Heart right ventricle (tissue), 16 donors: ENCODE results near the gene KCNV2. TPM values are rescaled to one million over a fixed set of nuclear protein-coding genes. Genes with fewer than 3 reads are reported as not detected.
"Not testable (repeated sequence)": the region's sequence is repeated elsewhere in the genome, so short reads cannot be mapped to it uniquely, and the experiment has no call there.

Experiments
- ATAC-seq, 8 donors: fragments of 200-7000 bp; cut with Tn5 transposase; one replicate each; pipeline ENCODE4 v1.9.1; 2020; ENCODE audit warnings: mild to moderate bottlenecking in 8 of 8, moderate library complexity in 8 of 8, moderate number of reproducible peaks in 1 of 8
- DNase-seq, 2 donors: peaks; one replicate each; pipeline ENCODE4 v3.0.0-alpha.2; 2020
- H3K27ac ChIP-seq, 10 donors: fragments of 200-600 bp; sonication (generic) in 2 of 10; one replicate each; pipeline versions ENCODE4 v1.5.0 to v1.8.0; 2020 to 2022; ENCODE audit warnings: mild to moderate bottlenecking in 3 of 10
- H3K27me3 ChIP-seq, 7 donors: fragments of 200-600 bp; one replicate each; pipeline ENCODE4 v1.8.0; 2021 to 2022; ENCODE audit warnings: mild to moderate bottlenecking in 2 of 7
- H3K36me3 ChIP-seq, 9 donors: fragments of 200-600 bp; sonication (generic) in 1 of 9; one replicate each; pipeline versions ENCODE4 v1.5.0 to v1.8.0; 2020 to 2022; ENCODE audit warnings: mild to moderate bottlenecking in 2 of 9
- H3K4me1 ChIP-seq, 9 donors: fragments of 200-600 bp; sonication (generic) in 1 of 9; one replicate each; pipeline versions ENCODE4 v1.5.0 to v1.8.0; 2020 to 2022; ENCODE audit warnings: mild to moderate bottlenecking in 4 of 9
- H3K4me3 ChIP-seq, 10 donors: fragments of 200-600 bp; sonication (generic) in 2 of 10; one replicate each; pipeline versions ENCODE4 v1.5.0 to v1.8.0; 2020 to 2022; ENCODE audit warnings: mild to moderate bottlenecking in 7 of 10, moderate library complexity in 2 of 10
- H3K9me3 ChIP-seq, 11 donors: fragments of 200-600 bp in 10 of 11; sonication (generic) in 2 of 11; one replicate each; pipeline versions ENCODE4 v1.5.0 to v1.8.0; 2013 to 2022; ENCODE audit warnings: mild to moderate bottlenecking in 2 of 11, control low read depth in 1 of 11, moderate library complexity in 1 of 11
- CTCF ChIP-seq, 9 donors: fragments of 200-600 bp; sonication (generic) in 2 of 9; IDR thresholded peaks; one replicate each; pipeline versions ENCODE4 v1.5.0 to v1.8.0; 2021 to 2022; ENCODE audit warnings: antibody characterized with exemption in 9 of 9, mild to moderate bottlenecking in 5 of 9, moderate library complexity in 1 of 9
- WGBS, 2 donors: extraction: QIAGEN DNeasy Blood & Tissue Kit; methylation state at CpG; one replicate each; pipeline ENCODE4 v1.1.7; 2013; ENCODE audit warnings: inconsistent platforms in 1 of 2; 5-methylcytosine and 5-hydroxymethylcytosine counted together
- intact Hi-C, 10 donors: fragments of 100-400 bp; cut with DNase I; formaldehyde crosslinking; loops; one replicate each; pipeline versions ENCODE4 v1.11.1 to v1.14.2; 2022
- polyA plus RNA-seq, 2 donors: library from polyadenylated mRNA; stranded (reverse); fragments of 200-250 nt; gene quantifications; one replicate each; pipeline ENCODE4 v1.2.3, GENCODE V29; 2013
- total RNA-seq, 10 donors: library from RNA; stranded (reverse); fragmentation: NEBNext Ultra II Directional in 3 of 10; extraction: Animal tissue kit (Norgen Biotek cat#: 25700) in 3 of 10; gene quantifications; one replicate each; pipeline versions ENCODE4 v1.2.1 to v1.2.4, GENCODE V29; 2021 to 2023
- donor health status: Arrhythmogenic right ventricular cardiomyopathy.
- donor health status: ischemic (EF 13 %, LVEDD 7.1; RV severe dilation, severe dysfunction).
- donor health status: healthy with polysubstance abuse.
- donor health status: DM: no; HTN: yes; CAD: no.
- donor health status: DM: no; HTN: no; CAD: no.
- donor health status: ischemic (EF 25% LVEDD 6.9; RV normal size, moderate dysfunction).
- donor health status: ischemic (EF 25% LVEDD 5.7; RV mildly dilated, moderate dysfunction).
- donor health status: healthy.
- donor health status: DM: yes; HTN: yes; CAD: no.
- donor health status: Ischemic cardiomyopathy.
- donor health status: ischemic (EF 35%, LVEDD 5.7; RV mildly dilated, moderate dysfunction).
- donor health status: nonischemic (EF 11% LVEDD 7.7; RV severe dilation, severe dysfunction).
- donor health status: DM: yes; HTN: yes; CAD: no.
- donor health status: PGD.
- donor health status: ischemic (EF 29% LVEDD 5.4; RV normal size, mild dysfunction).
- donor health status: nonischemic (EF 23%, LVEDD 6.1; RV moderate dilation, normal function).

Gene KCNV2
- total and polyA plus RNA-seq, 12 donors, result not detected

DNA sequence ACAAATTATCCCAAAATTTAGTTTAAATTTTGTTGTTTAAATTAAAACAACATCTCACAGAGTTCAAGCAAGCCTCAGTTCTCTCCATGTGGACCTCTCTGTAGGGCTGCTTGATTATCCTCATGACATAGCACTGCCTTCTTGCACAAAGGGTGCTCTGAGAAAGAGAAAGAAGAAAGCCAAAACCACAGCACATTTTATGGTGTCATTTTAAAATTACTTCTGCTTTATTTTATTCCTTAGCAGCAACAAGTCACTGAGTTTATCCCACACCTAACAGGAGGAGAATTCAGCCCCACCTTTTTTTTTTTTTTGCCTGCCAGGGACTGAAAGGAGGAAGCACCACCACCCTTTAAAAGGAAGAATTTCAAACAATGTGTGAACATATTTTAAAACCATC, 12.8 kb upstream of the KCNV2 start:
- no peak for ATAC-seq
- DNase-seq, result no peak
- no peak for TF ChIP-seq CTCF (IDR thresholded peaks at IDR 0.05)
- Histone ChIP-seq H3K4me3 (no peak overlapping the region), H3K27ac (no peak overlapping the region), H3K9me3 (peaks cover 0 to 4% (median 0%) of the 10 kb centered on the region in 11 donors), H3K36me3 (no peaks in the 10 kb centered on the region), H3K4me1 (peaks cover 0 to 7% (median 0%) of the 10 kb centered on the region in 9 donors), H3K27me3 (no peaks in the 10 kb centered on the region)
- intact Hi-C loops, result no loop called here

- H3K4me1 ChIP-seq, H3K27me3 ChIP-seq, H3K36me3 ChIP-seq, H3K27ac ChIP-seq, intact Hi-C loops, H3K4me3 ChIP-seq, DNase-seq, ATAC-seq, H3K9me3 ChIP-seq: not testable (repeated sequence)
- WGBS, 2 donors, result 95 to 96% methylated on average over 3 of the region's 3 CpGs
These were observed 10.1 kb upstream of the KCNV2 start for GRCh38 chr9:2707256-2707655.

DNA sequence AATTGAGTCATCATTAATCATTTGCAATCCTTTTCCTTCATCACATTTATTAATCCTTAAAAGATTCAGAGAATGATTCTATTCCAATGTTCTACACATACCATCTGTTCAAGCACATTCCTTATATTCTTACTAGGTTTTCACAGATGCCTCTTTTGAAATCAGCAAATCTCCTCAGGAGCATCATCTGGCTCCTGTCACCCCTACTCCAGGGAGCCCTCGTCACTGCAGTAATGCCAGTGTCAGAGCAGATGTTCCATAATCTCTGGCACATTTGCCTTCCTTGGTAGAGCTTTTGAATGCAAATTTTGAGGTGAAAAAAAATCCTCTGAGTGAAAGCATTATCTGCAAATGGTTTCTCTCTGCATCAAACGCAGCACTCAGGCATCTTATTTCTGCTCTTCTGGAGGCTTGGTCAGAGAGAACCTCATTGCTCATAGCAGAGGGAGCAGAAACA, 7.6 kb upstream of the KCNV2 start:
- H3K4me3 ChIP-seq, result no peak overlapping the region
- WGBS, 2 donors, result 71 to 75% methylated on average over 2 of the region's 2 CpGs
- intact Hi-C loops, result no loop called here

GRCh38 chr9:2711716-2712115, 5.6 kb upstream of the KCNV2 start:
- DNase-seq (no peak), ATAC-seq (no peak)
- intact Hi-C loops, result no loop called here
- Histone ChIP-seq H3K27me3 (no peaks in the 10 kb centered on the region), H3K27ac (no peak overlapping the region), H3K4me1 (no peaks in the 10 kb centered on the region), H3K9me3 (peaks cover 0 to 4% (median 0%) of the 10 kb centered on the region in 11 donors), H3K4me3 (no peak overlapping the region), H3K36me3 (no peaks in the 10 kb centered on the region)
- no peak for TF ChIP-seq CTCF (IDR thresholded peaks at IDR 0.05)
- 74 to 86% methylated on average over 6 of the region's 6 CpGs for WGBS, 2 donors

More for the DNA sequence above, 7.6 kb upstream of the KCNV2 start:
- TF ChIP-seq CTCF (IDR thresholded peaks at IDR 0.05), result no peak
- Histone ChIP-seq H3K4me1 (peaks cover 0 to under 1% (median 0%) of the 10 kb centered on the region in 9 donors), H3K36me3 (no peaks in the 10 kb centered on the region), H3K9me3 (peaks cover 0 to 4% (median 0%) of the 10 kb centered on the region in 11 donors), H3K27me3 (no peaks in the 10 kb centered on the region), H3K27ac (no peak overlapping the region)
- no peak for DNase-seq
- no peak for ATAC-seq

GRCh38 chr9:2718001-2718697, 839 bp downstream of the KCNV2 start:
- intact Hi-C loops, result no loop called here
- H3K4me1 ChIP-seq, result peaks cover 0 to 7% (median 0%) of the 10 kb centered on the region in 9 donors
- TF ChIP-seq CTCF (IDR thresholded peaks at IDR 0.05), result no peak
- ATAC-seq (peak in 3 of 8 donors; percentile 15 to 72 (median 17)), DNase-seq (no peak)
- no peak overlapping the region for H3K27ac ChIP-seq
- peaks cover 0 to 4% (median 0%) of the 10 kb centered on the region in 11 donors for H3K9me3 ChIP-seq
- no peaks in the 10 kb centered on the region for H3K27me3 ChIP-seq
- H3K36me3 ChIP-seq, result no peaks in the 10 kb centered on the region
- WGBS, 2 donors, result 98% methylated on average over 69 of the region's 69 CpGs
- no peak overlapping the region for H3K4me3 ChIP-seq
